ENCODE measurements around the gene CDA. TPM values are rescaled to one million over a fixed set of nuclear protein-coding genes. Genes with fewer than 3 reads are reported as not detected.

Gene CDA
- total RNA-seq: not detected in 2 replicates

GRCh38 chr1:20588634-20589225, at the start of gene CDA:
TSS of gene CDA (plus strand) at chr1:20589097. CDS start at chr1:20589130, 33 bp downstream.
- intact Hi-C loops (cut with micrococcal nuclease): no loop called here

- intact Hi-C loops (cut with micrococcal nuclease): no loop called here
These were observed 48.6 kb upstream of the CDA start for GRCh38 chr1:20540281-20540680.

- intact Hi-C loops (cut with micrococcal nuclease): no loop called here
These were observed 42.3 kb upstream of the CDA start for GRCh38 chr1:20546637-20547036.

- intact Hi-C loops (cut with micrococcal nuclease): no loop called here
These were observed 37.7 kb upstream of the CDA start for GRCh38 chr1:20551161-20551560.

DNA sequence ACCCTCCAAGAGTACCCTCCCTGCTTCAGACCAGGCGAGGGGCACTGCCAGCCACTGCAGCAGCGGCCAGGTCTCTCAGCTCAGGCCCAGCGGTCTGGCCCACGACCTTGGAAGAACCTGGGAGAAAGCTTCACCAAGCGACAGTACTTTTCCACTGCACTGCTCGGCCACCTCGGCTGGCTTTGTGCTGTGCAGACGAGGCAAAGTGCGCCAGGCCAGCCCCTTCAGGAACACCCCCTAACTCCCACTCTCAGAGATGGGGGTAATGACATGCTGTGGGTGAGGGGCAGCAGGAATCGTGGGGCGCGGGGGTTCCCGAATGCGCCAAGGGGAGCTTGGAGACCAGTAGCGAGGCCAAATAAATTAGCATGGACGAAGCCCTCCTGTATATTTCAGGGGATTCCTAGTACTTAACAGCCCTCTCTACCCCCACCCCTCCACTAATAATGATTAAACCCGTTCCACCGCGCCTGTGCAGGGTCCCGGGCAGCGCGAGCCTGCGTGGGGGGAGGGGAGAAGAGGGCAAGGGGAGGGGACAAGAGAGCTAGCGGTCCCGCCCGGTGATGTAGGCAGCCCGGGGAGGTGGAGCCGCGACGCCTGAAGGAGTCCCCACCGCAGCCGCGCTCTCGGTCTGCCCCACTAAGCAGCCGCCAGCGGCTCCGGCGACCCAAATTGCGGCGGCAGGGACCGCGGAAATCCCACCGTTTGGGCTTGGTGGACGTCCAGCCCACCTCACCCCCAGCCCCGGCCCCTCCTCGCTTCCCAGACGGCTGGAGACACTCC, 36.8 kb upstream of the CDA start, which contains the start of gene FAM43B:
Gene FAM43B (plus strand): TSS at position 629 of the 783 bp plus-strand sequence. CDS start 401 bp downstream, outside the sequence.
- intact Hi-C loops (cut with micrococcal nuclease): no loop called here

GRCh38 chr1:20552728-20553445, 36.0 kb upstream of the CDA start:
- intact Hi-C loops (cut with micrococcal nuclease): no loop called here

DNA sequence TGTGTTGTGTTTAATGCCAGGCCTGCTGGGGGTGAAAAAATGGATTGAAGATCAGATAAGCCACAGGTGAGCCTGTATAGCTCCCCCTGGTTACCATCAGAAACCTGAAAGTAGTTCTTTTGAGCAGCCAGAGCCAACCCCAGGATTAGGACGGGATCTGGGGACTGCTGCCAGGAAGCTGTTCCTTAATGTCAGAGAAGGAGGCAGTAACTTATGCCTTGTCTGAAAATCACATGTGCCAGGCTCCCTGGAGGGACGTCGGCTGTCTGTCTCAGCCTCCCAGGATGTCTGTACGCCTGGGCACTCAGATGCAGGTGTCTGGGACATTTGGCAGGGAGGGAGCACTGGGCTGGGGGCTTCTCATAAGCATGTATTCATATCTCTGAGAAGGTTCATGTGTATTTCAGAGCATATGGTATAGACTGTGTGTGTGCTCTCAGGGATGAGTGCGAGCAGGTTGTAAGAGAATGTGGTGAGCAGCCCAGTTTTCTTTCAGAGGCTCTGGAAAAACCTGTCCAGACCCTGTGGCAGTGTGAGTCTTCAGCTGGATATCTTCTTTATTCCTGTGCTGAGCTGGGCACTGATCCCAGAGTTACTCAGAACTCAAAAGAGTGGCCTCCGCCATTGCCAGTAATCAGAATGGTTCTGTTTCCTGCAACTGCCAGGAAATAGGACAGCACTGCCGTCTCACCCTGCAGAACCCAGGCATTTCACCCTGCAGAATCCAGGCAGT, 33.7 kb upstream of the CDA start:
- intact Hi-C loops (cut with micrococcal nuclease): no loop called here

DNA sequence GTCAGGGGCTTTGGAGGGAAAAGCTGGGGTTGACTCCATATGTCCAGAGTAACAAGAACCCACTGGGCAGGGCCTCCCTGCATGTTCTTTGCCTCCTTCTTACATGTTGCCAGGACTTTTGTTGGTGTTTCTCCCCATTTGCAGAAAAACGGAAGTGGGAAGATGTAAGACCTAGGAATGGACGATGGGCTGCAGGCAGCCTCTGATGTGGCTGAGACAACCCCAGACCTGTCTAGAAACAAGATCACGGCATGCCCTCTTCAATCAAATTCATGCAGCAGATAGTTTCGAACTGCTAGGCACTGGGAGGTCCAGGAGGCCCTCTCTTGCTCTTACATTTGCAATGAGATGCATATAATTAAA, 33.2 kb upstream of the CDA start:
- intact Hi-C loops (cut with micrococcal nuclease): no loop called here

GRCh38 chr1:20558191-20558590, 30.7 kb upstream of the CDA start:
- intact Hi-C loops (cut with micrococcal nuclease): no loop called here

DNA sequence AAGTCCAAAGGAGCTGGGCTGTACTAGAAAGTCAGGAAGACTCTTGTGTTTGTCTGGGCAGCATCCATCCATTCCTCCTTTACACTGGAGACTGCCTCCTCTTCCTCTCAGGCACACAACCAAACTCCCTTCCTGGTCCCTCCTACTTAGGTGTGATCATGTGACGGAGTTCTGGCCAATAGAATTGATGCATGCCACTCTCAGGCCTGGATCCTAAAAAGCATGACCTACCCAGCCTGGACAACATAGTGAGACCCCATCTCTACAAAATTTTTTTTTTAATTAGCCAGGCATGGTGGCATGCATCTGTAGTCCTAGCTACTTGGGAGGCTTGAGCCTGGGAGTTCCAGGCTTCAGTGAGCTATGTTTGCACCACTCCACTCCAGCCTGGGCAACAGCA, 27.9 kb upstream of the CDA start:
- intact Hi-C loops (cut with micrococcal nuclease): no loop called here

GRCh38 chr1:20565234-20565633, 23.7 kb upstream of the CDA start:
- intact Hi-C loops (cut with micrococcal nuclease): no loop called here

GRCh38 chr1:20569523-20570098, 19.3 kb upstream of the CDA start:
- intact Hi-C loops (cut with micrococcal nuclease): no loop called here

- intact Hi-C loops (cut with micrococcal nuclease): no loop called here
These were observed 17.5 kb upstream of the CDA start for GRCh38 chr1:20571427-20571826.

- intact Hi-C loops (cut with micrococcal nuclease): no loop called here
These were observed 14.9 kb upstream of the CDA start for GRCh38 chr1:20573987-20574386.

DNA sequence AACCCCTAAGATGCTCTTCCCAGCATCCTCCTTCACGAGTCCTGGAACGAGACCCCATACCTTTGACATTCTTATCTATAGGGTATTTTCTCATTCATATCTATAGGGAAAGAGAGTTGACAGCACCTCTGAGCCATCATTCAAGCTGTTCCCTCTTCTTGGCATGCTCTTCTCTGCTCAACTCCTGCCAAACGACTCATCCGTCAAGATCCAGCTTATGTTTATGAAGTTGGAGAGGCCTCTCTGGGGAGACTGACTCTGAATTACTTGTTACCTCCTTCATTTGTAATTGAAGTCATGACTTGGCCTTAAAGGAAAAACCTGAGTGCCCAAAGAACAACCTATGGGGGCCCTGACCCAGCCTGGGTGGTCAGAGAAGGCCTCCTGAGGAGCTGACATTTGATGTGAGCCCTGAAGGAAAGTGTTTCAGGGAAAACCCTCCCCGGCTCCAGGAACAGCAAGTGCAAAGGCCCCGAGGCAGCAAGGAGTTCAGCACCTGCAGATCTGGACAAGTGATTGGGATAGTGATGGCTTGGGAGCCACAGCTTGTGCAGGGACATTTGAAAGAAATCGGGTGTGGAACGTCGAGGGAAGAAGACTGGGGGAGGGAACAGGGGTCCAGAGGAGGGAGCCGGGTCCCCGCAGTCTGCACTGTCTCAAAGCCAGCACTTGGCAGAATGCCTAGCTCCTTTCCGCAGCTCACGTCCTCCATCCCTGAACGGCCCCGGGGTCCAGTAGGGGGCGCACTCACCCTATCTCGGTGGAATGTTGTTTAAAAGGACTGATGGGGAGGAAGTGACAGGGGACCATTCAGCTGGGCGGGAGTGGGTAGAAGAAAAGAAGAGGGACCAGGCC, 14.0 kb upstream of the CDA start:
- intact Hi-C loops (cut with micrococcal nuclease): loop anchor here (1.0 kb wide), 2 partner anchors 58 to 65 kb away; partner anchors contain the start of gene PINK1

DNA sequence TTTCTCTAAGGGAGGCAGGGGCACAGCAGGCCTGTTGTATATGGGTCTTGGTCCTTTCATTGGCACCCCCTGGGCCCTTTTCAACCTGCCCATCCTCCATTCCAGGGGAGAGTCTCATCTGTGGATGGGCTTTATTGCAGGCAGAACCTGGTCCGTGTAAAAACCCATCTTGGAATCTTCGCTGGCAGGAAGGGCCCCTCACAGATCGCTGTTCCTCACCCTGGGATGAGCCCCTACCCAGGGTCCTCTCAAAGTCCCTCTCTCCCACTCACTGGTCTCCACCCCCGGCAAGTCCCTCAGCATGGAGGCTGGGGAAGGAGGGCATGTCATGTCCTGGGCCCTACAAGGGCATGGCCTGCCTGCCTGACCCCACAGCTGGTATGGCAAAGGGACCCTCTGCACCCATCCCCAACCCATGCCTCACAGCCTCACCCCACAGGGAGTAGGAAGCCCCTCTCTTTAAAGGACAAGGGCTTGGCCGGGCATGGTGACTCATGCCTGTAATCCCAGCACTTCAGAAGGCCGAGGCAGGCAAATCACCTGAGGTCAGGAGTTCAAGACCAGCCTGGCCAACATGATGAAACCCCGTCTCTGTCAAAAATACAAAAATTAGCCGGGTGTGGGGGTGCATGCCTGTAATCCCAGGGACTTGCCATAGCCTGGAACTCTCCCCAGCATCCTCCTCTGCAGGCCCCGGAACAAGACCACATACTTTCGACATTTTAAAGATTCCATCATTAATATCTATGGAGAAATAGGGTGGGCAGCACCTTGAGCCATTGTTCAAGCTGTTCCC, 13.2 kb upstream of the CDA start:
- intact Hi-C loops (cut with micrococcal nuclease): loop anchor here (1.0 kb wide), 2 partner anchors 58 to 65 kb away; partner anchors contain the start of gene PINK1

- intact Hi-C loops (cut with micrococcal nuclease): no loop called here
These were observed 10.8 kb upstream of the CDA start for GRCh38 chr1:20578062-20578461.

- intact Hi-C loops (cut with micrococcal nuclease): no loop called here
These were observed 10.0 kb upstream of the CDA start for GRCh38 chr1:20578721-20579395.

DNA sequence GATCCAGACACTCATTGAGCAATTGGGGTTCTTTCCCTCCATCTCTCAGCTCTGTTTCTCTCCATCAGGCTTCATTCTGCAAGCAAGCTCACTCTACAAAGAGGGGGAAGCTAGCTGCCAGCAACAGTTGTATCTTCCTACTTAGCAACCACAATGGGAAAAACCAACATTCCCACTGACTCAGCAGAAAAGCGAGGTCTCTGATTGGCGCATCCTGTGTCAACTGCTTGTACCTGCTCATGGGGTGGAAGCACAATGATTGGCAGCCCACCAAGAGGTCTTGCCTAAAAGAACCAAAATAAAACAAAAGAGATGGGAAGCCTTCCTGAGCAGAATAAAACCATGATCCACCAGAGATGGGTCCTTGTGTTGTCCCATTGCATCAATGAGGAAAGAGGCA, 4.0 kb upstream of the CDA start:
- intact Hi-C loops (cut with micrococcal nuclease): no loop called here

All from T-helper 1 cell treated with Interleukin-12 subunit alpha and Interleukin-12 subunit beta and Interleukin-4 antibody, amounts not matched to agents 30 ng/mL and 1 ng/mL, for 36 hours (primary cell).